NCI-H1694 treated with DMSO at 0.1 percent for 48 hours (cell line): ENCODE results near the gene LHFPL3.
A peak's percentile ranks its signal among the peaks of the same experiment; 100 is the strongest.
"Not testable (repeated sequence)": the region's sequence is repeated elsewhere in the genome, so short reads cannot be mapped to it uniquely, and the experiment has no call there.

Experiments used
- DNase-seq: peaks from one replicate; lab custom pipeline; 2025; lab: John Stamatoyannopoulos, UW

The LHFPL3 gene

DNA sequence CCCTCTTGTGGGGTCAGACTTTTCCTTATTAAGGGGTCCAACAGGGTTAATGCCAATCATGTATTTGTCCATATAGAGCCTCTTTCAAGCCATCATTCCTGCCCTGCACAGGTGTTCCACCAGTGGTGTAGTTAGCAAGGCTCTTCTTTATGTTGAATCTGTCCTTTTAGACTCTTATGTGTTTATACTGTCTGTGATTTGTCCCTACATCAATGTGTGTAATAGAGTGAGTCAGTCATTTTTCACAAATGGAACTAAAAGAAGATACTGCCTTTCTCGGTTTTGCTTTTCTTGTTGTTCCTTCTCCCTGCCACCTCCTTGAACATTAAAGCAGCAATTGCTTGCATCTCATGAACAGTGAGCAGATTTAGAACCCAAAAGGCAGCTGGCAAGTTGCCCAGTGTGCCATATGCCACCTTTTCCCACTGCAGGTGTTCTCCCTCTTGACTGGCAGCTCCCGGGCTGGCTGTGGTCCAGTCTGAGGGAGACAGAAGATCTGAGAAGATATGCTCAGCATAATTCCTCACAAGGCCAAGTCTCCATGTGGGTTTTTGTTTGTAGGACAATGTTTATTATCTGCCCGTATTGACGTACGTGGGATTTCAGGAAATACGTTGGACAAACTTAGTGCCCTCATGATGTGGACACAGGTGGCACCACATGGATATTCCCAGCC, 154.1 kb downstream of the LHFPL3 start:
- peak; percentile 86 for DNase-seq

- DNase-seq = no peak
These were observed 158.5 kb downstream of the LHFPL3 start for GRCh38 chr7:104486931-104487330.

DNA sequence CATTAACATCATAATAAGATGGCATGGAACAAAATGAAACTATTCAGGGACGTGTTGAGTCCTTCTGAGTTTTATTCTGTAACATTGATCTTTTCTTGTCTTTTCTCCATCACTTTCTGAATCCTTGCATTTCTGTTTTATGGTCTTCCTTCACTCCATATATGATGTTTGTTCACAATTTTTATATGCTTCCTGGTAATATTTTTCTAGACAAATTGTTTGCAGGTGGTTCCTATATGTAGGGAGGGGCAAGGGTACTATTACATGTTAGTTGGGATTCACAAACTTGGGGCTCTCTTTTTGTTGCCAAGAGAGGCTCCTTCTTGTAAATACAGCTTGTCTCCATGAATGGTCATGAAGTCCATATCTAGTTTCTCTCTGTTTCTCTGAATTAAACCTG, 159.2 kb downstream of the LHFPL3 start:
- DNase-seq = no peak

GRCh38 chr7:104497379-104497967, 169.1 kb downstream of the LHFPL3 start:
- DNase-seq = no peak

- no peak for DNase-seq
These were observed 171.6 kb downstream of the LHFPL3 start for GRCh38 chr7:104499975-104500374.

- no peak for DNase-seq
These were observed 181.5 kb downstream of the LHFPL3 start for GRCh38 chr7:104509874-104510273.

DNA sequence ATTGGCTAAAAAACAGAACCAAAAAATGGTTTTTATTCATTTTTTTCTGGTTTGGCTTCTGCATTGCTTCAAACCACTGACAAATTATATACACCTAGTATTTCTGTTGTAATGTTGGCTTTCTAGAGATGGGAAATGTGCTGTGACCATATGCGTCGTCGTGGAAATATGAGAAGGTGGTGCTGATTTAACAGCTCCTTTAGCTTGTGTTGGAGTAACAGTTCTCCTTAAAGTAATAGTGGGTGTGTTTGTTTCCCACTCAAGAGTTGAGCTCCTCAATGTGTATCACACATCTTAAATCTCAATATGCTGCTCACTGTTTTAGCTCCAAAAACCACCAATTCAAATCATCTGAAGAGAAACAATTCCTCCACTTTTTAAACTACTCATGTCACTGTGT, 196.4 kb downstream of the LHFPL3 start:
- DNase-seq = no peak

DNA sequence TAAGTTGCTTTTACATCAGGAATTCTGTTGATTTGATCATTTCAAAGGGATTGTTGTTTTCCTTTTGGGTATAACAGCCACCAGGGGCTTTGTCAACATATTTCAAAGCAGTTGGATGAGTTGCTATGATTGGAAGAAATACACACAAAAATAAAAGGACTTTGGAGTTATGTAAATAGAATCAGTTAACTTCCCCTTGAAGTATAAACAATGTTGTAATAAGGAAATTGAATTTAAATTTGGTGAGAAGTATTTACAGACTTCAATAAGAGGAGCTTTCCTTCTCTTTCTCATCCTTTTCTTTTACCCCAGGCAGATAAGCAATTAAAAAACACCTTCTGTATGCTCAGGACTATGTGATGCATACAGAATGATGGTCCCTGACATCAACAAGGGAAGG, 199.7 kb downstream of the LHFPL3 start:
- DNase-seq = no peak

DNA sequence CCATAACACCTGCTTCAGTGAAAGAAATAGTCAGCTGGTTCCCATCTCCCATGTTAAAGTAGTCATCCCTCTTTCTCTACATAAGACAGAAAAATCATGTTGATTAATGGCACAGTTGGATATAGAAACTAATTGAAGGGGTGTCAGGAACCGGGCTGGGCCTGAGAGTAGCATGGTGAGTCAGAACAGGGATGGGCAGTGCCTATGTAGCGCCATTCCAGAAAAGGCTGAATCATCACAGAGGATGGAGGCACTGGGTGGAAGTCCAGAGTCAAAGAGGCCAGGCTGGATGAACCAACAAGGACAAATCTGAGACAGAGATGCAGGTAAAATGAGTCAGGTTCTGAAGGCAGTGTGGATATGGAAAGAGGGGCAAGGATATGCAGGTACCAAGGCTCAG, 201.2 kb downstream of the LHFPL3 start:
- no peak for DNase-seq

- DNase-seq = peak; percentile 20
These were observed 201.8 kb downstream of the LHFPL3 start for GRCh38 chr7:104530251-104530650.

- no peak for DNase-seq
These were observed 205.7 kb downstream of the LHFPL3 start for GRCh38 chr7:104534149-104534548.

DNA sequence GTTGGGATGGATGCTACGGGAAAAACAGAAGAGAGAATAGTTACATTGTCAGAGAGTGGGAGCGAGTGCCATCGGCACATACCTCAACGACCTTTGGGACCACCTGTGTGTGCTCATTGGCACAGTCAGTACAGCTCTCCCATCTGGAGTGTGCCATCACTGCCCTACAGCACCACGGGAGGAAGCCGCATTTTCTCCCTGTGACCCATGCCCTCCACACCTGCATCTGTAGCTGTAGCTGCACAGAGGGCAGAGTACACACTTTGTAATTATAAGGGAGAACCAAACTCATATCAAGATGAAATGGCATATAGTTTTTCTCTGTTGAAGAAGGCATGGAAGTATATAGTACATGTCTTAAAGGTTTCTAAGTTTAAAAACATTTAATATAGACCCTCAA, 207.4 kb downstream of the LHFPL3 start:
- no peak for DNase-seq

DNA sequence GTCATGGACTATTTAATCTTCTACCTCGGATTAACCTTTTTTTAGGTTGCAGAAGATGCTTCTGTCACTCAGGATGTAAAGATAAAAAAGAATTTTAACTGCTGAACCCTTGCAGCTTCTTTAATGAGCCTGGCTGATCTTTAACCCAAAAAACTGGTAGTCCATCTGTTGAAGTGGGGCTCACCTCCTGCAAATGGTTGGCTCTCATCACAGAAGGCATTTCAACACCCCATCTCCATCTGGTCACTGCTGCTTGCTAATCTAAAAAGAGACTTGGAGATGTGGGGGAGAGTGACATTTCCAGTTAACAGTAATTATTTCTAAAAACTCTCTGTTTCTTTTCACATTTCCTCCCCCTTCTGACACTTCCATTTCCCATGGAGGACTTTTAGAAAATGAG, 208.6 kb downstream of the LHFPL3 start:
- no peak for DNase-seq

DNA sequence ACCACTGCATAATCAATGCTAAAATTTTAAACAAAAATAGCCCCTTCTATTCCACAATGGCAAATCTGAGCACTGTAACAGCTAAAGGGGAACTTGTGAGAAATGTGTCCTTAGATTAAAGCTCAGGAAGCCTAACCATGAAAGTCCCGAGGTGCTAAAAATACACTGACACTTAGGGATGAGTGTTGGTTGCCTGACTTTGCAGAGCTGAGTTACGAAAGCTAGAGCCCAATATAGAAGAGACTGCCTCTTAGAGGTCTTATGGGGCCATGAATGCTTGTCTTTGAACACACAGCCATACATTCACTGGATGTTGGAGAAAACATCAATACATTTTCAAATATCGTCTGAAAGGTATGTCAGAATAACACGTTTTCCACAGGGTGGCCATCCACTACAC, 209.7 kb downstream of the LHFPL3 start:
- no peak for DNase-seq

DNA sequence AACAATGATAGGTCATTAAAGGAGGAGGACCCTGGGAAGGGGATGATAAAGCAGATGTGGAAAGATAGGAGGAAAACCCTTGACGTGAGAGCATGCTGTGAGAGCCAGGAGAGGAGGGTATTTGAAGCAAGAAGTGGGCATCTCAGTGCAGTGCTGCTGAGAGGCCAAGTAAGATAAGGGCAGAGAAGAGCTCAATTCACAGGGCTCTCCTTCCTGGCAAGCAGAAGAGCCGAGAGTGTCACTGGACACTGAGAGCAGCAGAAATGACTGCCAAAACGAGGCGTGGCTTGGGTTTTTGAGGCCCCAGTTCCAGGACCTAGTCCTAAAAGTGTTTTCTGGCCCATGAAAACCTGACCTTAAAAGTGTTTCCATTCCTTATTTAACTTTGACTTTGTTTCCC, 213.5 kb downstream of the LHFPL3 start:
- DNase-seq = no peak

DNA sequence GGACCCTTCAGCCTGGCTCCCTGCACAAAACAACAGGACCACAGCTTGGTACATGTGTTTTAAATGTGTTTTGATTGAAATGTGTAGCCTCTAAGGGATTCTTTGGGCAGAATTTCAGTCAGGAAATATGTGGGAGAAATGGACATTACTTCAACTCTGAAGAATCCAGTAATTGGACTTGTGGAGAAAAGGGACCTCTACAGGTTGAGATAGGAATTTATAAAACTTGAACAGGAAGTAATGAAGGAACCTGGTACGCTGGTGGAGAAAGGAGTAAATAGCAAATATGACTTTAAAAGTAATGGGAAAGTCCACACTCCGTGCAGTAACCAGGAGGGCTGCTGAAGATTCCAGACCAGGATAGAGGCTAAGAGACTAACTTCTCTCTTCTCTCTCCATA, 220.5 kb downstream of the LHFPL3 start:
- peak; percentile 26 for DNase-seq

DNA sequence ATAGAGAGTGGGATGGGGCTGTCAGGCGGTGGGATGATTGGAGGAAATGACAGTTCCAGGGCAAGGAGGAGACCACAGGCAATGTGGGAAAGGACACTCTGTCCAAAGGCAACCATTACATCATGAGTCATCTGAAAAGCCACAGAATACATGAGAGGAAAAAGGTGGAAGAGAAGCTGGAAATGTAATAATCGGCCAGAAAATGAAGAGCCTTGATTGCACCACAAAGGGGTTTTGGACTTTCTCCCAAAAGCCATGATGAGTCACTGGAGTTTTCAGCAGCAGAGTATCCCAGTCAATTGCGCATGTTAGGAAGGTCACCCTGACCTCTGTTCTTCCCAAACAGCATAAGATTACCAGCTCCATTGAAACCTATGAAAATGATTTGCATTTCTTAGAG, 222.0 kb downstream of the LHFPL3 start:
- no peak for DNase-seq

- no peak for DNase-seq
These were observed 222.8 kb downstream of the LHFPL3 start for GRCh38 chr7:104551226-104551625.

DNA sequence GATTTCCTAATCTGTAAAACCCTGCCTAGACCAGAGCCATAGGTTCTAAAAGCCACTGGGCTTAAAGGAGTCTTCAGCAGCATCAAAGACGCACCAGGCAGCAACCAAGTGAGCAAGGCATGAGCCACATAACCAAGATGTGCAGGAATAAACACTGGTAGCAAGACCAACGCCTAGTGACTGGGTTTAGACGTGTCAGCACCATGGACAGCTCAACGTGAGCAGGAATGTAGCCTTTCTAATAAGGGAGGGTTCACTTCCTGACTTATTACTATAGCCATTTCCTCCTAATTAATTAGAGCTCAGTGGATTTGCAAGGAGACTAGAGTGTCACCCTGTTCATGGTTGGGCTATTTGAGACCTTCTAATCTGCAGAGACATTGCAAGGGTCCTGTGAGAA, 223.7 kb downstream of the LHFPL3 start:
- DNase-seq = no peak

DNA sequence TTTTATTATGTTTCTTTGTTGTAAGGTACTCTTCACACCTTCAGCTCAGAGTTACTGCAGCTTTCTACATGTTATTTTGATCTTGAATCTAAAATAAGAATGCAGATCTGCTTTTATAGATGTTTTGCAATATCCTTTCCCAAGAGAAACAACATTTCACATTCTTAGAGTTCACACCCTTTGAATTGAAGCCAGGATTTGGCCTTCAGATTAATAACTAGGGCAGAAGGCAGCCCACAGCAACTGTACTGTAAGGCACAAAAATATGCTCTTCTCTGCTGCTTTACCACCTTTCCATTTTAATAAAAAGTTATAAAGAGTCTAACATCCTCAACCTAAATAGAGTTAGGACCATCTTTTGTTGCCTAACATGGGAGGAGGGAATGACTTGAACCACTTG, 224.7 kb downstream of the LHFPL3 start:
- DNase-seq = no peak

GRCh38 chr7:104563350-104563901, 235.0 kb downstream of the LHFPL3 start:
- DNase-seq = not testable (repeated sequence)

- no peak for DNase-seq
These were observed 241.3 kb downstream of the LHFPL3 start for GRCh38 chr7:104569751-104570150.

GRCh38 chr7:104572554-104572953, 244.2 kb downstream of the LHFPL3 start:
- DNase-seq = no peak

- DNase-seq = no peak
These were observed 256.2 kb downstream of the LHFPL3 start for GRCh38 chr7:104584620-104585019.
